Measurements from ENCODE around the gene SHROOM2. TPM values are rescaled to one million over a fixed set of nuclear protein-coding genes. Genes with fewer than 3 reads are reported as not detected.

The SHROOM2 gene
- total and polyA plus RNA-seq, 9 of the 15 experiments (the other 6 are each of a cell fraction or from before 2014, with no cell fraction given): not detected

DNA sequence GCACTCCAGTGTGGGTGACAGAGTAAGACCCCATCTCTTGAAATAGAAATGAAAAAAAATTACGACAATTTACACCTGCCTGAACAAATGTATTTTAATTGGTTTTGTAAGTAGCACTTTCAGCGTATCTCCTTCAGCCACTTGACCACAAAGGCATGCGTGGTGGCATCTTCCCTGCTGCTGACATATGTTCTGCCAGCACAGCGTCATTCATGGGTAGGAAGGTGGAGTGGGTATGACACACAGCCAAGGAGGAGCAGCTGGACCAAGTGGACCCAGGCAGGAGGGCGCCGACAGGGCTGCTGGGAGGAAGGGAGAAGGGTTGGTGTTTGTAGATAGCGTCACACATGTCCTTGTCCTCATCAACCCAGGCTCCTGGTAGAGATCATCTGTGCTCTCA is 152.3 kb downstream of the SHROOM2 start:
- H3K4me2 ChIP-seq (ENCODE audit: insufficient read depth, low read length): no peak overlapping the region
- H3K9ac ChIP-seq (ENCODE audit: insufficient read depth in 1 of 2, low read depth in 2 of 2, low read length in 2 of 2): no peak overlapping the region
- no peaks in the 10 kb centered on the region for H3K36me3 ChIP-seq (ENCODE audit: control insufficient read depth, insufficient read depth, low read length)
- no peak overlapping the region for H3K4me3 ChIP-seq
- H3K27me3 ChIP-seq (ENCODE audit: control insufficient read depth in 2 of 2, insufficient read depth in 2 of 2, low read length in 2 of 2): peaks cover 0 to 25% of the 10 kb centered on the region in 2 experiments; a peak in 2 of 5 replicates
- ChIA-PET CTCF (ENCODE audit: low intra/inter-chr PET ratio) (no interaction called here), POLR2A (no interaction called here)
- intact Hi-C loops (cut with micrococcal nuclease) (no loop called here), in situ Hi-C loops (cut with MboI) (no loop called here)
- H3K4me1 ChIP-seq (replicated peaks in 1 of 2; ENCODE audit: control insufficient read depth in 2 of 2, insufficient read depth in 2 of 2, low read length in 2 of 2): no peaks in the 10 kb centered on the region
- no peaks in the 10 kb centered on the region for H4K20me1 ChIP-seq (replicated peaks; ENCODE audit: control insufficient read depth, insufficient read depth, low read length)
- no peak for ATAC-seq
- 0% methylated on average over 4 of the region's 7 CpGs for WGBS (ENCODE audit: insufficient coverage, low coverage, missing lambda C conversion rate)
- no peak overlapping the region for H2AFZ ChIP-seq (ENCODE audit: low read depth, low read length)
- no peaks in the 10 kb centered on the region for H3K9me3 ChIP-seq (replicated peaks; ENCODE audit: control insufficient read depth, insufficient read depth, low read depth, low read length)
- no TSS peak for BruUV-seq (replicated peaks)
- no peak for FAIRE-seq
- H3K9me1 ChIP-seq (ENCODE audit: control insufficient read depth, insufficient read depth, low read length): no peaks in the 10 kb centered on the region
- DNase-seq (ENCODE audit: extremely low read depth in 1 of 4, low spot score in 3 of 4): no peak
- no peak overlapping the region for H3K27ac ChIP-seq (ENCODE audit: extremely low read depth, low read depth, low read length)
- no peaks in the 10 kb centered on the region for H3K79me2 ChIP-seq (ENCODE audit: control insufficient read depth, insufficient read depth, low read length)
- TF ChIP-seq RB1 (IDR thresholded peaks at IDR 0.05; ENCODE audit: low read depth) (no peak), ZNF609 (CRISPR knock-in tag; IDR thresholded peaks at IDR 0.05; ENCODE audit: borderline replicate concordance) (no peak), MEIS2 (IDR thresholded peaks at IDR 0.05; ENCODE audit: partially characterized antibody) (no peak), TGIF2 (CRISPR knock-in tag; IDR thresholded peaks at IDR 0.05) (no peak), SMAD2 (IDR thresholded peaks at IDR 0.05; ENCODE audit: low read depth, low read length) (no peak), RBM17 (IDR thresholded peaks at IDR 0.05; ENCODE audit: borderline replicate concordance, low read depth, low read length) (no peak), FUS (optimal IDR thresholded peaks at IDR 0.05; ENCODE audit: low read depth, low read length) (no peak), CAMTA2 (CRISPR knock-in tag; conservative IDR thresholded peaks at IDR 0.05) (no peak), NCOA1 (IDR thresholded peaks at IDR 0.05; ENCODE audit: low read depth) (no peak), MED1 (CRISPR knock-in tag; IDR thresholded peaks at IDR 0.05; ENCODE audit: borderline replicate concordance) (no peak), FOXK1 (CRISPR knock-in tag; IDR thresholded peaks at IDR 0.05; ENCODE audit: borderline replicate concordance) (no peak), FOXJ3 (CRISPR knock-in tag; IDR thresholded peaks at IDR 0.05) (no peak), ZNF639 (CRISPR knock-in tag; conservative IDR thresholded peaks at IDR 0.05 in 1 of 2, IDR thresholded peaks at IDR 0.05 in 1 of 2) (no peak), NEUROD1 (IDR thresholded peaks at IDR 0.05; ENCODE audit: borderline replicate concordance, low read depth, low read length, partially characterized antibody) (no peak)
